ENCODE results near the gene NSDHL. TPM values are rescaled to one million over a fixed set of nuclear protein-coding genes. Genes with fewer than 3 reads are reported as not detected.

The NSDHL gene
- total and polyA plus RNA-seq, 2 of the 4 experiments (the other 2 are of a cell fraction): 22.8 to 26.0 TPM

DNA sequence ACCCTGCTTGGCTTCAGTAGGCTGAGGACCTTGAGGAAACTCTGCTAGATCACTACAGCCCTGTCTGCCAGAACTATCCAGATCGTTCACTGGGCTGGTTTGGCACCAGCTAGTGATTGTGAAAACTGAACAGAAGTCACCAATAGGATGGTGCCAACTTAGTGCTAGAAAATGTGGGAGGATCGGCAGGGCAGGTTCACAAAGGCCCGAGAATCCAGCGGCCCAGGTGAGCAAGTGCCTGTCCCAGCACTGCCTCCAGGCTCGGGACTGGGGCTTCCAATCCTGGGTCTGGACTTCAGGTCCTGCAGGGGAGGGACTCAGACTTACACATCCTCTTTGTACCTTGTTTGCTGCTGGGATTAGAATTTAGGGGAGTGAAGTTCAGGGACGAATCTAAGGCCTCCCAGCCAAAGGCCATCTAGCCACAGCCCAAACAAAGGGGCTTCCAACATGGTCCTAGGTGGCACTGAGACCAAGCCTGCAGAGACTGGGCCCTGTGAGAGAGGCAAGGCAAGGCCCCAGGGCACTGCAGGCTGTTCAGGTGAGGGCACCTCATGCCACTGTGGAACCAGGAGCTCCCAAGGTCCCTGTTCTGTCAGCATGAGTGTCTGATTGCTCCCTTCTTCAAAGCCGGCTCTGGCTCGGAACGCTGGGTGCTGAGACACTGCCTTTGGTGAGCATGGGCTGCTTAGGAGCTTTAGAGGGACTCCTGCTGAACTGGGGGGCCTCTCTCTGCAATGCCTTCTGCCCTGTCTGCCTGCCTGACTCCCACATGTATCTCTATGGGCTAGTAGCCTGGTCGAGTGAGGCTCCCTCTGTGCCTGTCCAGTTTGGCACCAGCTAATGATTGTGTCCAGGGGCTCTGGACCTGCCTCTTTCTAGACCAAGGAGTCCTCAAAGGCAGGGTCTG, 46.3 kb downstream of the NSDHL start:
- Histone ChIP-seq H2AFZ (replicated peaks; ENCODE audit: low read length, poor library complexity) (no peak overlapping the region), H3K4me3 (ENCODE audit: insufficient read depth, low read depth, low read length) (no peak overlapping the region), H4K91ac (ENCODE audit: insufficient read depth, low read depth, low read length) (no peak overlapping the region), H3K56ac (ENCODE audit: extremely low read depth, insufficient read depth, low read length) (no peak overlapping the region), H2BK5ac (ENCODE audit: low read depth, low read length, poor library complexity, severe bottlenecking) (no peak overlapping the region), H3K79me1 (ENCODE audit: low read depth in 1 of 2, low read length in 2 of 2) (no peaks in the 10 kb centered on the region), H3K9me3 (ENCODE audit: control insufficient read depth, insufficient read depth, low read length) (peaks cover 11% of the 10 kb centered on the region; the same call in 1 of the 2 replicates), H2BK120ac (ENCODE audit: low read depth, low read length) (no peak overlapping the region), H3K4ac (ENCODE audit: low read depth, low read length) (no peak overlapping the region), H3K9me1 (ENCODE audit: insufficient read depth, low read length) (no peaks in the 10 kb centered on the region), H4K8ac (ENCODE audit: low read depth in 2 of 2, low read length in 2 of 2) (no peak overlapping the region), H3K4me2 (ENCODE audit: low read depth, low read length) (no peak overlapping the region), H4K5ac (ENCODE audit: low read depth, low read length) (no peak overlapping the region), H3K23ac (ENCODE audit: low read depth, low read length) (no peak overlapping the region), H2AK5ac (ENCODE audit: low read depth, low read length) (no peak overlapping the region), H2AK9ac (replicated peaks; ENCODE audit: low read depth, low read length, poor library complexity) (no peak overlapping the region), H3K27ac (ENCODE audit: insufficient read depth, low read length) (no peak overlapping the region), H3K18ac (ENCODE audit: low read depth, low read length) (no peak overlapping the region), H3K27me3 (ENCODE audit: control insufficient read depth, insufficient read depth, low read length) (peaks cover 2% of the 10 kb centered on the region; the same call in 1 of the 2 replicates), H3K4me1 (ENCODE audit: control insufficient read depth, insufficient read depth, low read length) (no peaks in the 10 kb centered on the region), H2BK20ac (ENCODE audit: low read depth, low read length) (no peak overlapping the region), H2BK15ac (ENCODE audit: low read depth, low read length) (no peak overlapping the region), H3K14ac (replicated peaks; ENCODE audit: low read depth, low read length) (no peak overlapping the region), H3K9ac (ENCODE audit: low read depth, low read length) (no peak overlapping the region), H3K36me3 (ENCODE audit: control insufficient read depth, insufficient read depth, low read length) (no peaks in the 10 kb centered on the region), H4K20me1 (ENCODE audit: insufficient read depth, low read length) (no peaks in the 10 kb centered on the region)
- 17% methylated on average over 1 of the region's 10 CpGs; no CpG with 5 or more reads in 1 of the 2 experiments for WGBS, 2 experiments (ENCODE audit: extremely low coverage in 2 of 2, insufficient read length in 1 of 2)
- ChIA-PET POLR2A (ENCODE audit: unreplicated experiment) (no interaction called here), CTCF (no interaction called here)
- DNase-seq: no peak
- dilution Hi-C loops (cut with HindIII; ENCODE audit: low sequenced_read_pairs, unreplicated experiment) (no loop called here), in situ Hi-C loops (cut with MboI; ENCODE audit: low sequenced_read_pairs) (no loop called here), intact Hi-C loops (cut with micrococcal nuclease) (no loop called here)
- no peak for ATAC-seq (ENCODE audit: low read depth)
- no TSS peak for BruUV-seq (replicated peaks)
- TF ChIP-seq CEBPB (IDR thresholded peaks at IDR 0.05; ENCODE audit: low read depth, low read length) (no peak), NFE2L2 (IDR thresholded peaks at IDR 0.05; ENCODE audit: low read depth, low read length) (no peak), BHLHE40 (IDR thresholded peaks at IDR 0.05; ENCODE audit: low read depth, low read length) (no peak), POLR2A (IDR thresholded peaks at IDR 0.05; ENCODE audit: low read depth, low read length) (no peak), RCOR1 (IDR thresholded peaks at IDR 0.05; ENCODE audit: insufficient replicate concordance, low read length) (no peak), MXI1 (IDR thresholded peaks at IDR 0.05; ENCODE audit: borderline replicate concordance, low read depth, low read length) (no peak), RFX5 (IDR thresholded peaks at IDR 0.05; ENCODE audit: low read depth, low read length) (no peak), CHD1 (IDR thresholded peaks at IDR 0.05; ENCODE audit: low read depth, low read length) (no peak), RAD21 (IDR thresholded peaks at IDR 0.05; ENCODE audit: low read length) (no peak), MAZ (IDR thresholded peaks at IDR 0.05; ENCODE audit: borderline replicate concordance, low read depth, low read length) (no peak), MAFK (IDR thresholded peaks at IDR 0.05; ENCODE audit: low read depth, low read length) (no peak), SMC3 (IDR thresholded peaks at IDR 0.05; ENCODE audit: low read depth, low read length) (no peak)
- TF ChIP-seq, protein P1, sequence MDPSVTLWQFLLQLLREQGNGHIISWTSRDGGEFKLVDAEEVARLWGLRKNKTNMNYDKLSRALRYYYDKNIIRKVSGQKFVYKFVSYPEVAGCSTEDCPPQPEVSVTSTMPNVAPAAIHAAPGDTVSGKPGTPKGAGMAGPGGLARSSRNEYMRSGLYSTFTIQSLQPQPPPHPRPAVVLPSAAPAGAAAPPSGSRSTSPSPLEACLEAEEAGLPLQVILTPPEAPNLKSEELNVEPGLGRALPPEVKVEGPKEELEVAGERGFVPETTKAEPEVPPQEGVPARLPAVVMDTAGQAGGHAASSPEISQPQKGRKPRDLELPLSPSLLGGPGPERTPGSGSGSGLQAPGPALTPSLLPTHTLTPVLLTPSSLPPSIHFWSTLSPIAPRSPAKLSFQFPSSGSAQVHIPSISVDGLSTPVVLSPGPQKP (IDR thresholded peaks at IDR 0.05; ENCODE audit: borderline replicate concordance, low read depth, low read length): no peak
- TF ChIP-seq, protein P2, sequence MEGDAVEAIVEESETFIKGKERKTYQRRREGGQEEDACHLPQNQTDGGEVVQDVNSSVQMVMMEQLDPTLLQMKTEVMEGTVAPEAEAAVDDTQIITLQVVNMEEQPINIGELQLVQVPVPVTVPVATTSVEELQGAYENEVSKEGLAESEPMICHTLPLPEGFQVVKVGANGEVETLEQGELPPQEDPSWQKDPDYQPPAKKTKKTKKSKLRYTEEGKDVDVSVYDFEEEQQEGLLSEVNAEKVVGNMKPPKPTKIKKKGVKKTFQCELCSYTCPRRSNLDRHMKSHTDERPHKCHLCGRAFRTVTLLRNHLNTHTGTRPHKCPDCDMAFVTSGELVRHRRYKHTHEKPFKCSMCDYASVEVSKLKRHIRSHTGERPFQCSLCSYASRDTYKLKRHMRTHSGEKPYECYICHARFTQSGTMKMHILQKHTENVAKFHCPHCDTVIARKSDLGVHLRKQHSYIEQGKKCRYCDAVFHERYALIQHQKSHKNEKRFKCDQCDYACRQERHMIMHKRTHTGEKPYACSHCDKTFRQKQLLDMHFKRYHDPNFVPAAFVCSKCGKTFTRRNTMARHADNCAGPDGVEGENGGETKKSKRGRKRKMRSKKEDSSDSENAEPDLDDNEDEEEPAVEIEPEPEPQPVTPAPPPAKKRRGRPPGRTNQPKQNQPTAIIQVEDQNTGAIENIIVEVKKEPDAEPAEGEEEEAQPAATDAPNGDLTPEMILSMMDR (conservative IDR thresholded peaks at IDR 0.05; ENCODE audit: low read depth, low read length): no peak
- TF ChIP-seq, protein P3, sequence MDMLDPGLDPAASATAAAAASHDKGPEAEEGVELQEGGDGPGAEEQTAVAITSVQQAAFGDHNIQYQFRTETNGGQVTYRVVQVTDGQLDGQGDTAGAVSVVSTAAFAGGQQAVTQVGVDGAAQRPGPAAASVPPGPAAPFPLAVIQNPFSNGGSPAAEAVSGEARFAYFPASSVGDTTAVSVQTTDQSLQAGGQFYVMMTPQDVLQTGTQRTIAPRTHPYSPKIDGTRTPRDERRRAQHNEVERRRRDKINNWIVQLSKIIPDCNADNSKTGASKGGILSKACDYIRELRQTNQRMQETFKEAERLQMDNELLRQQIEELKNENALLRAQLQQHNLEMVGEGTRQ (IDR thresholded peaks at IDR 0.05; ENCODE audit: low read depth, low read length): no peak
